ENCODE data around the gene TOGARAM2.

TOGARAM2 gene

GRCh38 chr2:29057006-29057405, 75.9 kb downstream of the TOGARAM2 start:
- no peak for DNase-seq

- DNase-seq: no peak
Measured at GRCh38 chr2:29059624-29060023, 78.5 kb downstream of the TOGARAM2 start.

GRCh38 chr2:29060441-29060840, 79.3 kb downstream of the TOGARAM2 start:
- no peak for DNase-seq

GRCh38 chr2:29061176-29061575, 80.1 kb downstream of the TOGARAM2 start:
- no peak for DNase-seq

- no peak for DNase-seq
Measured at GRCh38 chr2:29061616-29062015, 80.5 kb downstream of the TOGARAM2 start.

GRCh38 chr2:29062371-29062770, 81.3 kb downstream of the TOGARAM2 start:
- no peak for DNase-seq

GRCh38 chr2:29063056-29063455, 82.0 kb downstream of the TOGARAM2 start:
- DNase-seq: no peak

GRCh38 chr2:29063646-29064345, 82.7 kb downstream of the TOGARAM2 start:
- no peak for DNase-seq

GRCh38 chr2:29064346-29064715, 83.2 kb downstream of the TOGARAM2 start:
- no peak for DNase-seq

GRCh38 chr2:29064746-29065067, 83.6 kb downstream of the TOGARAM2 start:
- no peak for DNase-seq

- DNase-seq: no peak
Measured at GRCh38 chr2:29065068-29065811, 84.1 kb downstream of the TOGARAM2 start.

- DNase-seq: no peak
Measured at GRCh38 chr2:29066271-29066860, 85.3 kb downstream of the TOGARAM2 start.

- no peak for DNase-seq
Measured at GRCh38 chr2:29066997-29067605, 86.0 kb downstream of the TOGARAM2 start.

- no peak for DNase-seq
Measured at GRCh38 chr2:29068513-29068912, 87.4 kb downstream of the TOGARAM2 start.

- no peak for DNase-seq
Measured at GRCh38 chr2:29070526-29070925, 89.4 kb downstream of the TOGARAM2 start.

GRCh38 chr2:29071032-29071975, 90.2 kb downstream of the TOGARAM2 start:
- DNase-seq: no peak

GRCh38 chr2:29072251-29072650, 91.2 kb downstream of the TOGARAM2 start:
- no peak for DNase-seq

GRCh38 chr2:29072971-29073725, 92.0 kb downstream of the TOGARAM2 start:
- no peak for DNase-seq

GRCh38 chr2:29073933-29074332, 92.8 kb downstream of the TOGARAM2 start:
- DNase-seq: no peak

- no peak for DNase-seq
Measured at GRCh38 chr2:29074411-29074810, 93.3 kb downstream of the TOGARAM2 start, which contains the start of gene PCARE. Gene PCARE, minus strand, starts transcription at chr2:29074523. Its CDS starts 262 bp downstream, at chr2:29074261.

GRCh38 chr2:29075894-29076705, 95.0 kb downstream of the TOGARAM2 start:
- no peak for DNase-seq
